ENCODE measurements around the gene LAPTM5. TPM values are rescaled to one million over a fixed set of nuclear protein-coding genes. Genes with fewer than 3 reads are reported as not detected.

The LAPTM5 gene
- total and polyA plus RNA-seq, 10 of the 15 experiments (the other 5 are each of a cell fraction or from before 2014, with no cell fraction given), result 24.1 to 1,034 (median 687) TPM

DNA sequence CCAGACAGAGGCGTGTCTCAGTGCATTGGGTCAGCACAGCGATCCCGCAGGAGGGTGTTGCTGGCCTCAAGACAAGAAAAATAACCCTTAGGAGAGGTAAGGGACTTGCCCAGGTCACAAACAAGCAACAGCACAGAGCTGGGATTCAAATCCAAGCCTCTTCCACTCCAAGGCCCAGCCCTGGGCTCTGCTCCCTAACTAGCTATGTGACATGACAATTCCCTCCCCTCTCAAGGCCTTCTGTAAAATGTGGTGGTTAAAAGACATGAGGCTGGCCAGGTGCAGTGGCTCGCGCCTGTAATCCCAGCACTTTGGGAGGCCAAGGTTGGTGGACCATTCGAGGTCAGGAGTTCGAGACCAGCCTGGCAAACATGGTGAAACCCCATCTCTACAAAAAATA is 28.1 kb upstream of the LAPTM5 start (continued):
- TF ChIP-seq, protein P1, sequence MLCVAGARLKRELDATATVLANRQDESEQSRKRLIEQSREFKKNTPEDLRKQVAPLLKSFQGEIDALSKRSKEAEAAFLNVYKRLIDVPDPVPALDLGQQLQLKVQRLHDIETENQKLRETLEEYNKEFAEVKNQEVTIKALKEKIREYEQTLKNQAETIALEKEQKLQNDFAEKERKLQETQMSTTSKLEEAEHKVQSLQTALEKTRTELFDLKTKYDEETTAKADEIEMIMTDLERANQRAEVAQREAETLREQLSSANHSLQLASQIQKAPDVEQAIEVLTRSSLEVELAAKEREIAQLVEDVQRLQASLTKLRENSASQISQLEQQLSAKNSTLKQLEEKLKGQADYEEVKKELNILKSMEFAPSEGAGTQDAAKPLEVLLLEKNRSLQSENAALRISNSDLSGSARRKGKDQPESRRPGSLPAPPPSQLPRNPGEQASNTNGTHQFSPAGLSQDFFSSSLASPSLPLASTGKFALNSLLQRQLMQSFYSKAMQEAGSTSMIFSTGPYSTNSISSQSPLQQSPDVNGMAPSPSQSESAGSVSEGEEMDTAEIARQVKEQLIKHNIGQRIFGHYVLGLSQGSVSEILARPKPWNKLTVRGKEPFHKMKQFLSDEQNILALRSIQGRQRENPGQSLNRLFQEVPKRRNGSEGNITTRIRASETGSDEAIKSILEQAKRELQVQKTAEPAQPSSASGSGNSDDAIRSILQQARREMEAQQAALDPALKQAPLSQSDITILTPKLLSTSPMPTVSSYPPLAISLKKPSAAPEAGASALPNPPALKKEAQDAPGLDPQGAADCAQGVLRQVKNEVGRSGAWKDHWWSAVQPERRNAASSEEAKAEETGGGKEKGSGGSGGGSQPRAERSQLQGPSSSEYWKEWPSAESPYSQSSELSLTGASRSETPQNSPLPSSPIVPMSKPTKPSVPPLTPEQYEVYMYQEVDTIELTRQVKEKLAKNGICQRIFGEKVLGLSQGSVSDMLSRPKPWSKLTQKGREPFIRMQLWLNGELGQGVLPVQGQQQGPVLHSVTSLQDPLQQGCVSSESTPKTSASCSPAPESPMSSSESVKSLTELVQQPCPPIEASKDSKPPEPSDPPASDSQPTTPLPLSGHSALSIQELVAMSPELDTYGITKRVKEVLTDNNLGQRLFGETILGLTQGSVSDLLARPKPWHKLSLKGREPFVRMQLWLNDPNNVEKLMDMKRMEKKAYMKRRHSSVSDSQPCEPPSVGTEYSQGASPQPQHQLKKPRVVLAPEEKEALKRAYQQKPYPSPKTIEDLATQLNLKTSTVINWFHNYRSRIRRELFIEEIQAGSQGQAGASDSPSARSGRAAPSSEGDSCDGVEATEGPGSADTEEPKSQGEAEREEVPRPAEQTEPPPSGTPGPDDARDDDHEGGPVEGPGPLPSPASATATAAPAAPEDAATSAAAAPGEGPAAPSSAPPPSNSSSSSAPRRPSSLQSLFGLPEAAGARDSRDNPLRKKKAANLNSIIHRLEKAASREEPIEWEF (IDR thresholded peaks at IDR 0.05; ENCODE audit: insufficient replicate concordance, low read depth, low read length), result no peak
- no peak for TF ChIP-seq ATF7 (IDR thresholded peaks at IDR 0.05; ENCODE audit: low read depth)
- no peak for TF ChIP-seq SP1 (IDR thresholded peaks at IDR 0.05; ENCODE audit: low read depth, low read length)

DNA sequence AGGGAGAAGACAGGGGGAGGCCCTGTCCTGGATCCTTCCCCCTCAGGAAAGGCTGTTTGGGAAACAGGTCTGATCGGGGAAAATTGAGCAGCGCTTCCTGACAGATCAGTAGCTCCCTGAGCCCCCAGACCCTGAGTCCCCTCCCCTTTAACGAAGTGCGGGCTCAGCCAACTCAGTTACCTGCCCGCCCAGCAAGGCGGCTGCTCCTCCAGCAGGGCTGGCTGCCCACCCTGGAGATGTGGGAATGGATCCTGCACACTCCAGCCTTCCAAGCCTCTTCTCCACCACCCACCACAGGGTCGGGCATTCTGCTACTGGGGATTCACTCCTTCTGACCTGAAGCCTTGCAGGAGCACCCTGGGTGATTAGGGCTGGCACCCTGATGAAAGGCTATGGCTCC is 27.6 kb upstream of the LAPTM5 start:
- no TSS peak for BruUV-seq (replicated peaks)
- Histone ChIP-seq H3K27ac (ENCODE audit: control insufficient read depth, insufficient read depth) (no peak overlapping the region), H3K9ac (ENCODE audit: control insufficient read depth, insufficient read depth, low read length) (no peak overlapping the region), H4K20me1 (ENCODE audit: control insufficient read depth, insufficient read depth) (no peaks in the 10 kb centered on the region), H3K27me3 (replicated peaks in 1 of 2; ENCODE audit: control insufficient read depth in 2 of 2, insufficient read depth in 2 of 2, low read length in 1 of 2) (no peaks in the 10 kb centered on the region; a peak in 1 of 4 replicates), H3K9me3 (replicated peaks; ENCODE audit: control insufficient read depth, insufficient read depth, low read length) (no peaks in the 10 kb centered on the region), H2AFZ (ENCODE audit: control insufficient read depth, low read depth, low read length) (no peak overlapping the region), H3K4me3 (no peak overlapping the region), H3K4me1 (ENCODE audit: control insufficient read depth, insufficient read depth, low read length) (peaks cover 8% of the 10 kb centered on the region), H3K4me2 (ENCODE audit: control insufficient read depth, insufficient read depth) (no peak overlapping the region), H3K36me3 (ENCODE audit: control insufficient read depth in 2 of 2, insufficient read depth in 2 of 2, low read length in 1 of 2) (no peaks in the 10 kb centered on the region), H3K79me2 (ENCODE audit: control insufficient read depth, insufficient read depth, low read length) (no peaks in the 10 kb centered on the region)
- TF ChIP-seq, protein P2, sequence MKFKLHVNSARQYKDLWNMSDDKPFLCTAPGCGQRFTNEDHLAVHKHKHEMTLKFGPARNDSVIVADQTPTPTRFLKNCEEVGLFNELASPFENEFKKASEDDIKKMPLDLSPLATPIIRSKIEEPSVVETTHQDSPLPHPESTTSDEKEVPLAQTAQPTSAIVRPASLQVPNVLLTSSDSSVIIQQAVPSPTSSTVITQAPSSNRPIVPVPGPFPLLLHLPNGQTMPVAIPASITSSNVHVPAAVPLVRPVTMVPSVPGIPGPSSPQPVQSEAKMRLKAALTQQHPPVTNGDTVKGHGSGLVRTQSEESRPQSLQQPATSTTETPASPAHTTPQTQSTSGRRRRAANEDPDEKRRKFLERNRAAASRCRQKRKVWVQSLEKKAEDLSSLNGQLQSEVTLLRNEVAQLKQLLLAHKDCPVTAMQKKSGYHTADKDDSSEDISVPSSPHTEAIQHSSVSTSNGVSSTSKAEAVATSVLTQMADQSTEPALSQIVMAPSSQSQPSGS (IDR thresholded peaks at IDR 0.05; ENCODE audit: low read length), result no peak
- TF ChIP-seq CREM (IDR thresholded peaks at IDR 0.05; ENCODE audit: low read depth), result no peak
- no peak for TF ChIP-seq TBL1XR1 (IDR thresholded peaks at IDR 0.05; ENCODE audit: low read depth, low read length)
- 55% methylated on average over 7 of the region's 7 CpGs for WGBS (ENCODE audit: insufficient coverage, insufficient replicate concordance, low lambda C conversion rate, missing lambda C conversion rate)
- intact Hi-C loops (cut with micrococcal nuclease; ENCODE audit: unreplicated experiment) (no loop called here), in situ Hi-C loops (cut with MboI) (no loop called here)
- ChIA-PET RAD21 (ENCODE audit: unreplicated experiment) (interaction anchor here (3.3 to 9.5 kb wide), 2 partner anchors 59 to 127 kb away, joined by 41 to 538 read pairs; partner anchors contain the start of gene MATN1), SMC1A (ENCODE audit: uncharacterized antibody, unreplicated experiment) (interaction anchor here (0.7 to 8.6 kb wide), 4 partner anchors 32 to 127 kb away, joined by 3 to 248 read pairs (median 26); partner anchors contain the start of gene LAPTM5), CTCF (interaction anchor here (0.8 to 11.7 kb wide), 6 partner anchors 9 to 144 kb away, joined by 3 to 516 read pairs (median 4); no protein-coding TSS in a partner anchor), POLR2A (no interaction called here)
- DNase-seq (ENCODE audit: low read depth, low spot score) (no peak), FAIRE-seq (no peak), ATAC-seq (no peak)

Measured in GM12878 (cell line).